GM23338 (cell line): ENCODE results near the gene MAPK8IP3.

Experiments used
- CTCF ChIP-seq, 2 experiments: fragments of 200-600 bp in 1 of 2; sonication (generic) in 1 of 2; conservative IDR thresholded peaks; 2 replicates each; pipeline versions ENCODE4 v1.5.1 to v1.6.1; 2016 to 2017; ENCODE audit warnings: antibody characterized with exemption in 2 of 2, low read depth in 2 of 2, mild to moderate bottlenecking in 2 of 2, moderate library complexity in 1 of 2
- ETS1 ChIP-seq: IDR thresholded peaks from 2 replicates; pipeline ENCODE4 v1.6.1; 2016; ENCODE audit warnings: antibody characterized with exemption
- EZH2 ChIP-seq: fragments of 200-600 bp; sonication (generic); IDR thresholded peaks from one replicate; pipeline ENCODE4 v1.8.0; 2017; ENCODE audit warnings: antibody characterized with exemption, mild to moderate bottlenecking, low read depth; ENCODE audit not compliant: unreplicated experiment
- EZH2phosphoT487 ChIP-seq: fragments of 200-600 bp; sonication (generic); IDR thresholded peaks from one replicate; pipeline ENCODE4 v1.8.1; 2018; ENCODE audit warnings: antibody characterized with exemption; ENCODE audit not compliant: unreplicated experiment
- POLR2AphosphoS5 ChIP-seq: IDR thresholded peaks from 2 replicates; pipeline ENCODE4 v1.6.1; 2016; ENCODE audit warnings: antibody characterized with exemption, low read depth
- ZNF331 ChIP-seq: fragments of 250-450 bp; sonication (Bioruptor Pico); IDR thresholded peaks from 2 replicates; pipeline ENCODE4 v1.5.0; 2020; ENCODE audit warnings: low read depth, mild to moderate bottlenecking, moderate library complexity
- ZNF462 ChIP-seq: fragments of 250-450 bp; sonication (Bioruptor Pico); IDR thresholded peaks from 2 replicates; pipeline ENCODE4 v1.5.0; 2020; ENCODE audit warnings: mild to moderate bottlenecking, moderate library complexity

- TF ChIP-seq ZNF462 (CRISPR knock-in tag): no peak
- TF ChIP-seq CTCF (conservative IDR thresholded peaks at IDR 0.05; ENCODE audit: low read depth in 2 of 2): no peak
- TF ChIP-seq POLR2AphosphoS5: no peak
- no peak for TF ChIP-seq EZH2phosphoT487
- TF ChIP-seq EZH2: no peak
- no peak for TF ChIP-seq ZNF331 (CRISPR knock-in tag)
- no peak for TF ChIP-seq ETS1
Measured at GRCh38 chr16:1766231-1766630, 60.2 kb downstream of the MAPK8IP3 start.
